HG03280 (cell line): ENCODE results near the gene CALML4.
"Not testable (repeated sequence)": the region's sequence is repeated elsewhere in the genome, so short reads cannot be mapped to it uniquely, and the experiment has no call there.

ENCODE experiments used
- ATAC-seq: cut with Tn5 transposase; IDR thresholded peaks from one replicate; pipeline ENCODE4 v1.9.1; 2021; ENCODE audit warnings: mild to moderate bottlenecking, moderate library complexity; ENCODE audit not compliant: unreplicated experiment

The CALML4 gene

DNA sequence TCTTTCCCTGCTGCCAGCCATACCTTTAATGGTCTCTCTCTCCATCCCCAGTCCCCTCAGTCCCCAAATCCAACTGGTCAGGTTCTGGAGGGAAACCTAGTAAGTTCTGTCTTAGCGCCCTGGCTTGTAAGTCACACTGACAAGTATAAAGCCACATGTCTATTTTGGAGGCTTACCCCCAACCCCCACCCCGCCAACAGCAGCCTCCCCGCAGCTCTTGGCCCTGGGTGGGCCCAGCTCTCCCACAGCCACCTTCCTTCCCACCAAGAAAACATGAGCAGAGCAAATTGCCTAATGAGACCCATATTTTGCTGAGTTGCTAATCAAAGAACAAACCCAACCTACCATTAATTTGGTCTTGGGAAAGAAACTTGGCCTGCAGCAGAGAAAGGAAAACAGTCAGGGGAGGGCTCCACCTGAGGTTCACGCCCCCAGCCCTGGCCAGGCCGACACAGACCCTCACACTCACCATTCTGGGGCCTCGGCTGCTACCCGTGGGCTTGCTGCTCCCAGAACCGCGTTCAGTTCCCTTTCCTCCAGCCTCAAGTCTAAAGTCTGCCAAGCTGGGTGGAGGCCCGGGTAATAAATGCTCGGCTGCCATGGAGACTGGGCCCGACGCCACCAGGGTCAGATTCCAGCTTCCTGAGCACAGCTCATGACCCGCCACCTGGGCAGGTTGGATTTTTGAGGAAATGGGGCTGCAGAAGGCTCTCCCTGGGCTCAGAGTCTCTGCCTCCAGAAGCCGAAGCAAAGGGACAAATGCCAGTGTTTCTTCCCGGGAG lies at the start of gene CALML4:
CALML4 (minus strand) TSS at position 557 of the 782 bp plus-strand sequence; CDS start at position 472, 85 bp downstream.
- no peak for ATAC-seq

GRCh38 chr15:68252925-68253534 lies 47.9 kb upstream of the CALML4 start:
- ATAC-seq, result no peak

GRCh38 chr15:68249058-68249713 lies 44.1 kb upstream of the CALML4 start:
- ATAC-seq, result no peak

DNA sequence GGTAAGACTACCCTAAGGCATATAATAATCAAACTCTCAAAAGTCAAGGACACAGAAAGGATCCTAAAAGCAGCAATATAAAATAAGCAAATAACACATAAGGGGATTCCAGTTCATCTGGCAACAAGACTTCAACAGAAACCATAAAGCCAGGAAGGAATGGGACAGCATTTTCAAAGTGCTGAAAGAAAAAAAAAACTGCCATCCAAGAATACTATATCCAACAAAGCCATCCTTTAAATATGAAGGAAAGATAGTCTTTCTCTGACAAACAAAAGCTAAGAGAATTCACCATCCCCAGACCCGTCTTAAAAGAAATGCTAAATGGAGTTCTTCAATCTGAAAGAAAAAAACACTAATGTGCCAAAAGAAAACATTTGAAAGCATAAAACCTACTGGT lies 39.1 kb upstream of the CALML4 start:
- no peak for ATAC-seq

GRCh38 chr15:68241088-68241935 lies 36.2 kb upstream of the CALML4 start:
- no peak for ATAC-seq

DNA sequence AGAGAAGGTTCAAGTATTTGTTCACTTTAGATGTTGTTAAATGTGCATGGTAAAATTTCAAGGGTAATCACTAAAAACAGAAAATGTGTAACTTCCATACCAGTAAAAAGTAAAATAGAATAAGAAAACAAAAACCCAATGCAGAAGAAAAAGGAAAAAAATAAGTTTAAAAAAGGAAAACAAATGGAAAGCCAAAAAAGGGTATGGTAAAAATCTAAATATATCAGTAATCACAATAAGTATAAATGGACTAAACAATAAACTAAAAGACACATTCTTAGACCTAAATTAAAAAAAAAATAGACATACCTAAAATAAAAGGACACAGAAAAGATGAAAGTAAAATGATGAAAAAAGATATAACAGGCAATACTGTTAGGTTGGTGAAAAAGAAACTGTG lies 33.9 kb upstream of the CALML4 start:
- ATAC-seq, result no peak

GRCh38 chr15:68235022-68235421 lies 29.9 kb upstream of the CALML4 start:
- ATAC-seq, result no peak

DNA sequence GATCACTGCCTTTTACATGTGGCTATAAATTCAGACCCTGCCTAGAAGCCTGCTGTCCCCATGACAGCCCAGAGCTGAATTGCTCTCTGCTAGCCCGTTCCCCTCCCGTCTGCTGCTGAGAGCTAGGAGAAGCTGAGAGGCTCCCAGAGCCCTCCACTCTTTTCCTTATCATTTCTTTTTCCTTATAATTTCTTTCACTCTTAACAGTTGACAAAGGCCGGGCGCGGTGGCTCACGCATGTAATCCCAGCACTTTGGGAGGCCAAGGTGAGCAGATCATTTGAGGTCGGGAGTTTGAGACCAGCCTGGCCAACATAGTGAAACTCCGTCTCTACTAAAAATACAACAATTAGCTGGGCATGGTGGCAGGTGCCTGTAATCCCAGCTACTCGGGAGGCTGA lies 29.4 kb upstream of the CALML4 start:
- ATAC-seq, result not testable (repeated sequence)

- ATAC-seq, result no peak
Measured at GRCh38 chr15:68234060-68234459, 28.9 kb upstream of the CALML4 start.

GRCh38 chr15:68232937-68233336 lies 27.8 kb upstream of the CALML4 start:
- no peak for ATAC-seq

DNA sequence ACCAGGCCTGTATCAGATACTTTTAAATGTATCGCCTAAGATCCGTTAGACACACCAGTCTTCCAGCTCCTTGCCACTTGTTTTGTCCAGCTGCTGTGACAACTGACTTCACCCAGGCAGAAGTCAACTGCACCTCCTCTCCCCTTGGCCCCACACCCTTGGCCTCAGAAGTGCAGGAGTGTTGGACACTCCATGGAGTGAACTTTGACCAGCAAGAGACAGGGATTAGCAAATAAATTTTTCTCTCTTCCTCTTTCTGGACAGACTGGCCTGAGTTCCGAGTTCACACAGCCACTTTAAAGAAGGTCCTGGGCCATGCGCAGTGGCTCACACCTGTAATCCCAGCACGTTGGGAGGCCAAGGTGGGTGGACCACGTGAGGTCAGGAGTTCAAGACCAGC lies 27.3 kb upstream of the CALML4 start:
- no peak for ATAC-seq

- no peak for ATAC-seq
Measured at GRCh38 chr15:68231102-68231818, 26.1 kb upstream of the CALML4 start.

DNA sequence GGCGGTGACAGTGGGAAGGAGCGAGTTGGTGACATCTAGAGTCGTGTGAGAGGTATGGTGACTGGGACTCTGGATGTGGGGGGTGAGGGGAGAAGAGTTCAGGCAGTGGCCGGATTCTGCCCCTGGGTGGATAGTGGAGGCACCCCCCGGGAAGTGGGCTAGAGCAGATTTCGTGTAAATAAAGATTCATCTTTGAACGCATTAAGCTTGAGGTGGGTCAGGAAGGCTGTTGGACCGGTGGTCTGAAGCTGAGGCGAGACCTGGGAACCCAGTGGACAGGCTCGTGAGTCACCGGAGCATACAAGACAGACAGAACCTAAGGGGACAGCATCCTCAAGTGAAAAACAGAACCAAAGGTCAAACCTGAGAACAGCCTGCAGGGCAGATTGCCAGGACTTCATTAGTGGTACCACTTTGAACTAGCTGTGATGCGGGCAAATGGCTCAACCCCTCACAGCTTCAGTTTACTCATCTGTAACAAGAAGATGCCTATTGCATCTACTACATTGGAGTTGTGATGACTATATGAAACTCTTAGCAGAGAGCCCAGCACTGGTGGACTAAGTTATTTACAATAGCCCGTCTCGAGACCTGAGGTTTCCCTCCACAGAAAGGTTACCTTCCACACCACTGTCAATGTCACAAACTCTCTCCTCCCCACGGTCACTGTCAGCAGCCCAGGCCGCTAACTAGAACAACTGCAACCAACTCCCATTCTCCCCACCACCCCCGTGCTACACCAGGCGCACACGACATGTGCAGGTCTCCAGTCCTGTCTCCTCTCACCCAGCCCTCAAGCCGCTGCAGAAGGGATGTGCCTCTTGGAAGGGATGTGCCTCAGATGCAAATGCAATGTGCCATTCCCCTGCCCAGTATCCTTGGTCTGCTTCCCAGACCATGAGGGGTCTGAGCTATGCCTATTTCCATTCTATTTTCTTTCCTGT lies 25.3 kb upstream of the CALML4 start:
- no peak for ATAC-seq

- peak; percentile 78 for ATAC-seq
Measured at GRCh38 chr15:68229386-68230156, 24.4 kb upstream of the CALML4 start, which contains the start of gene CLN6. Gene CLN6, minus strand, starts transcription at chr15:68229728. Its CDS starts 144 bp downstream, at chr15:68229584.

GRCh38 chr15:68228971-68229385 lies 23.8 kb upstream of the CALML4 start:
- ATAC-seq, result peak; percentile 3

GRCh38 chr15:68228143-68228970 lies 23.2 kb upstream of the CALML4 start:
- no peak for ATAC-seq

DNA sequence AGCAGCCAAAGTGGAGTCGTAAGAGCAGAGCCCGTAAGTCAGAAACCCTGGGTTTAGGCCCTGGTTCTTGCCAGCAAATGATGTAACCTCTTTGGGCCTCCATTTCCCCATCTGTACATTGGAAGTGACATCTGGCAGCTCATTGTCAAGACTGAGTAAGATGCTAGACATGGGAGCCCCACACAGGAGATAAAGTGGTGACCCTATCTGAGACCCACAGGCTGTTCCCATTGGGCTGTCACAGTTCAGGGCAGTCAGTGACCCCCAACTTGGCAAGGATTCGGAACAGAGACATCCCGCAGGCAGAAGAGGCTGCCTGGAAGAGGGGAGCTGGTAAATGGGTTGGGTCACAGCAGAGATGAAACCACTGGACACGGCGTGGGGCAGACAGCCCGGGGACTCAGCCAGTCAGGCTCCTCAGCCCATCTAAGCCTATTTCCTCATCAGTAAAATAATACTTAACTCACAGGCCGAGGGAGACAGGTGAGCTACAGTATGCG lies 22.6 kb upstream of the CALML4 start:
- ATAC-seq, result no peak
